ENCODE measurements around the gene P3H2.

P3H2 gene

GRCh38 chr3:190120269-190121060 is at the start of gene P3H2:
TSS of gene P3H2 (minus strand) at chr3:190120897. CDS start at chr3:190120731, 166 bp downstream.
- Mint-ChIP-seq H3K27me3 (ENCODE audit: low read depth) (peaks cover 4% of the 10 kb centered on the region), H3K36me3 (ENCODE audit: low read depth) (peaks cover 17% of the 10 kb centered on the region), H3K4me3 (peak within 1 kb of the TSS; percentile 92 to 97 (median 95)), H3K27ac (peak within 1 kb of the TSS; percentile 79 to 99 (median 89)), H3K4me1 (peaks cover 55% of the 10 kb centered on the region), H3K9me3 (no peaks in the 10 kb centered on the region)
- TF ChIP-seq, protein P1, sequence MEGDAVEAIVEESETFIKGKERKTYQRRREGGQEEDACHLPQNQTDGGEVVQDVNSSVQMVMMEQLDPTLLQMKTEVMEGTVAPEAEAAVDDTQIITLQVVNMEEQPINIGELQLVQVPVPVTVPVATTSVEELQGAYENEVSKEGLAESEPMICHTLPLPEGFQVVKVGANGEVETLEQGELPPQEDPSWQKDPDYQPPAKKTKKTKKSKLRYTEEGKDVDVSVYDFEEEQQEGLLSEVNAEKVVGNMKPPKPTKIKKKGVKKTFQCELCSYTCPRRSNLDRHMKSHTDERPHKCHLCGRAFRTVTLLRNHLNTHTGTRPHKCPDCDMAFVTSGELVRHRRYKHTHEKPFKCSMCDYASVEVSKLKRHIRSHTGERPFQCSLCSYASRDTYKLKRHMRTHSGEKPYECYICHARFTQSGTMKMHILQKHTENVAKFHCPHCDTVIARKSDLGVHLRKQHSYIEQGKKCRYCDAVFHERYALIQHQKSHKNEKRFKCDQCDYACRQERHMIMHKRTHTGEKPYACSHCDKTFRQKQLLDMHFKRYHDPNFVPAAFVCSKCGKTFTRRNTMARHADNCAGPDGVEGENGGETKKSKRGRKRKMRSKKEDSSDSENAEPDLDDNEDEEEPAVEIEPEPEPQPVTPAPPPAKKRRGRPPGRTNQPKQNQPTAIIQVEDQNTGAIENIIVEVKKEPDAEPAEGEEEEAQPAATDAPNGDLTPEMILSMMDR (IDR thresholded peaks at IDR 0.05; ENCODE audit: unreplicated experiment in 3 of 3), result peak in 2 of 3 experiments; percentile 48 to 56

DNA sequence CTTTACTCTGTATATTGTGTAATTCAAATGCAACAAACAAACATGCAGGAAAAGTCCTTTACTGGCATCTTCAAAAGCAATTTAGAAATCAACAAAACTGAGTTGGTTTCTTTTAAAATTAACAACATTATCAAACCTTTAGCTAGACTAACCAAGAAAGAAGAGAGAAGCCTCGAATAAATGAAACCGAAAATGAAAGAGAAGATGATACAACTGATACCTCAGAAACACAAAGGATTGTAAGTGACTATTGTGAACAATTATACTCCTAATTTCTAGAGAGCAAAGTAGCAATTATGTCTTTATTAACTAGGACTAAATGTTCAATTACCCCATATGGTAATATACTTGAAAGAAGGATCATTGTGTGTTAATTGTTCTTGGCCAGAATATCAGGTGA is 49.2 kb upstream of the P3H2 start:
- Mint-ChIP-seq H3K27me3 (ENCODE audit: low read depth) (peaks cover 3% of the 10 kb centered on the region), H3K27ac (no peak overlapping the region), H3K36me3 (ENCODE audit: low read depth) (peaks cover 4% of the 10 kb centered on the region), H3K4me3 (no peak overlapping the region), H3K9me3 (peaks cover 3% of the 10 kb centered on the region), H3K4me1 (peaks cover 9% of the 10 kb centered on the region)
- TF ChIP-seq, protein P1 (IDR thresholded peaks at IDR 0.05; ENCODE audit: unreplicated experiment in 3 of 3), result no peak

- no peak overlapping the region for H3K4me3 Mint-ChIP-seq
- peaks cover 9% of the 10 kb centered on the region for H3K4me1 Mint-ChIP-seq
- TF ChIP-seq, protein P1 (IDR thresholded peaks at IDR 0.05; ENCODE audit: unreplicated experiment in 3 of 3), result no peak
- peaks cover 6% of the 10 kb centered on the region for H3K9me3 Mint-ChIP-seq
- H3K36me3 Mint-ChIP-seq (ENCODE audit: low read depth), result peaks cover 7% of the 10 kb centered on the region
- no peak overlapping the region for H3K27ac Mint-ChIP-seq
- no peaks in the 10 kb centered on the region for H3K27me3 Mint-ChIP-seq (ENCODE audit: low read depth)
These were observed 48.5 kb upstream of the P3H2 start for GRCh38 chr3:190169243-190169642.

- H3K4me1 Mint-ChIP-seq, result peaks cover 5% of the 10 kb centered on the region
- no peak overlapping the region for H3K27ac Mint-ChIP-seq
- TF ChIP-seq, protein P1 (IDR thresholded peaks at IDR 0.05; ENCODE audit: unreplicated experiment in 3 of 3), result no peak
- peaks cover 11% of the 10 kb centered on the region for H3K36me3 Mint-ChIP-seq (ENCODE audit: low read depth)
- H3K27me3 Mint-ChIP-seq (ENCODE audit: low read depth), result no peaks in the 10 kb centered on the region
- H3K9me3 Mint-ChIP-seq, result peaks cover 11% of the 10 kb centered on the region
- H3K4me3 Mint-ChIP-seq, result no peak overlapping the region
These were observed 47.4 kb upstream of the P3H2 start for GRCh38 chr3:190167936-190168680.

DNA sequence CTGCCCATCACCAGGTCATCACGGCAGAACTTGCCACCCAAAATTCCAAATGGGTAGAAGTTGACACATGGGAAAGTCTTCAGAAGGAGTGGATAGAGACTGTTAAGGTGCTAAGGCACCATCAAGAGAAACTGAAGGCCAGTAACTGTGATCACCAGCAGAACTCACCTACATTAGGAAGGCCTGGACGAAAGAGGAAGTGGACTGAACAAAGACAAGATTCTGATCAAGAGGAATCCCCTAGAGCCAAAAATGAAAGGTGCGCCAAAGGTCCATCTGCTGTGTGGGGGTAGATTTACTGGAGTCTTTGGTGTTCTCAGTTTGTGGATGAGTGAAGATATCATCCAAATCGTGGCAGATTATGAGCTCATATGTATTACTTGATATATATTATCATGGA is 46.3 kb upstream of the P3H2 start:
- Mint-ChIP-seq H3K27me3 (ENCODE audit: low read depth) (no peaks in the 10 kb centered on the region), H3K4me3 (no peak overlapping the region), H3K9me3 (peaks cover 14% of the 10 kb centered on the region), H3K27ac (no peak overlapping the region), H3K36me3 (ENCODE audit: low read depth) (peaks cover 11% of the 10 kb centered on the region), H3K4me1 (peaks cover 5% of the 10 kb centered on the region)
- TF ChIP-seq, protein P1 (IDR thresholded peaks at IDR 0.05; ENCODE audit: unreplicated experiment in 3 of 3), result no peak
